ENCODE data around the gene EHD4.

The EHD4 gene

DNA sequence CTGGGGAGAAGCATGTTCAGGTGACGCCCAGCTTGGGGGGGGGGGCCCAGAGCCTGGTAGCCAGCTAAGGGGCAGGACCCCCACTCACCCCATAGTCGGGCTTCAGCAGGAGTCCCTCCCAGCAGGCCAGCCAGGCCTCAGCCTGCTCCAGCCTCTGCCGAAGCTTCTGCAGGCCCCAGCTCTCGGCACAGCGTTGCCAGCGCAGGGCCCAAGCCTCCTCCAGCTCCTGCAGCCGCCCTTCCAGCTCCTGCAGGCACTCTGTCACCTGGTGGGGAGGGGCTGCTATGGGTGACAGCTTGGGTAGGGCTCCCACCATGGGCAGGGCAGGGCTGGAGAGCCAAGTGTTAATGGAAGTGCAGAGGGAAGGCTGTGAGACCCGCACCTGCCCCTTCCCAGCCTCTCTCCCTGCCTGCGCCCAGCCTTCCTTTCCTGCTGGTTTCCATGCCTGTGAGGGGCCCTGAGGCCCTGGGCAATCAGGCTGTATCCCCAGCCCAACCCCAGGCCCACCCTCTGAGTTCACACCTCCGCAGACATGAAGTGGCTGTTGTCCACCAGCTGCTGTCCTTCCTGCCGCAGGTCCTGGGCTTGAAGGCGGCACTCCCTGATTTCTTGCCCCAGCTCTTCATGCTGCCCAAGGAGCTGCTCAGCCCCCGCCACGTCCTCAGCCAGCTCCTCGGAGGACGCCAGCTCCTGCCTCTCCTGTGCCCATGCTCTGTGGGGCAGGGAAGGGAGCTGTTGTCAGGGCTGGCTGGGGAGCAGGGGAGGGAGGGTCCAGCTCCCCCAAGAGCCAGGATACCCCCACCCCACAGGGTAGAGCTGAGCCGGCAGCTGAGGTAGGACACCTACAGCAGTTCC is 119.4 kb downstream of the EHD4 start:
- DNase-seq: no peak

DNA sequence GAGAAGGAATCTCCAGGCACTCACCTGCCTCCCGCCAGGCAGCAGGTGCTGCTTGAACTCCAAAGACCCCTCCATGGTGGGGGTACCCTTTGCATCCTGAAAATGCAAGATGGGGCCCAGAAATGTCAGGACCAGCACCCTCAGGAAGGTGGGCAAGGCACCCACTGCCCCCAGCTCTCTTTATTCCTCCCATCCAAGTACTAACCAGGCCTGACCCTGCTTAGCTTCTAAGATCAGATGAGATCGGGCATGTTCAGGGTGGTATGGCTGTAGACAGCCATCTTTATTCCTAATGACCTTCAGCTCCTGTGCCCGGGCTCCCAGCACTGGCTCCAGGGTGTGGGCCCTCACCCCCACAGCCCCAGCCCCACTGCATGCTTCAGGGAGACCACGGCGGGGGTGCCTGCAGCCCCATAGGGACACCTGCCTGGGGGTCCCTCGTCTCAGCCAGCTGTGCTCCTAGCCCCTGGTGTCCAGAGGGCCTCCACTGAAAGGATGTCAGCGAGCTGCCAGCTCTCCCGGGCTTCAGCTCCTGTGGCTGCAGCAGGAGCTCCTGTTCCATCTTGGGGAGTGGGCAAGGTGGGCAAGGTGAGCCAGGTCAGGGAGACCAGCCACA is 120.5 kb downstream of the EHD4 start:
- DNase-seq: no peak

DNA sequence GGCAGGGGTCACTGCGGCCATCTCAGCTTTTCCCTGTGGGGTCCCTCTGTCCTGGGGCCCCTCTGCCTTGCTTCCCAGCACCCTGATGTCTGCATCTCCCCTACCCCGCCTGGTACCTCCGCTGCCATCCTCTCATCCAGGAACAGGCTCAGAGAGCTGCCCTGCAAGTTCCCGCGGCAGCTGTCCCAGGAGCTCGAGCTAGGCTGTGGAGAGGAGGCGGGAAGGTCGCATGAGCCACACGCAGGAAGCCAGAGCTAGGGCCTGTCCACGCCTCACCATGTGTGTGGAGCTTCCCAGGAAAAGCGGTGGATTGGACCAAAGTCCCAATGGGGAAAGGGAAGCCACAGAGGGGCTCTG is 121.2 kb downstream of the EHD4 start:
- no peak for DNase-seq

DNA sequence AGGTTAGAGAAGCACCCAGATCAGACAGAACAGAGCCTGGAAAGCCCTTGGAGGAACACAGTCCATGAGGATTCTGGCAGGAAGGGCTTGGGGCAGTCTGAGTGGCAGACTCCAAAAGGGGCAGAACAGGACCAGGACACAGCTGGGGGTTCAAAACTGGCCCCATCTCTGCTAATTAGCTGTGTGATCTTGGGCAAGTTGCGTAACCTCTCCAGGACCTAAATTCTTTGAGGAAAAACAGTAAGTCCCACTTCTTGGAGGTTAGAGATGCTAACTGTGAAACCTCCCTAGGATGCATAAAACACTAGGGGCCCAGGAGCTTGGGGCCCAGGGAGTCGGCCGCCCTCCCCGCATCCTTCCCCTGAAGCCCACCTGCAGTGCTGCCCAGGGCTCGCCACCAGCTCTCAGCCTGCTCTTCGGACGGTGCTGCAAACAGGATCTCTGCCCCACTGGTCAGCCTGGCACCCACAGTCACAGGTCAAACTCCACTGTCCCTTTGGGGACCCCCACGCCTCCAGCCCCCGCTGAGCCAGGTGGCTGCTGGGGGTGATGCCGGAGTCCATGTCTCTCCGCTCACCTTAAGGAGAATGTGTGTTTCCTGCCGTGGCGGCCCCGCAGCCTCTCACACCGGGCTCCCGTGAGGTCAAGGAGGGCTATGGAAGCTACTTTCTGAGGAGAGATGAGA is 121.7 kb downstream of the EHD4 start:
- DNase-seq: no peak

DNA sequence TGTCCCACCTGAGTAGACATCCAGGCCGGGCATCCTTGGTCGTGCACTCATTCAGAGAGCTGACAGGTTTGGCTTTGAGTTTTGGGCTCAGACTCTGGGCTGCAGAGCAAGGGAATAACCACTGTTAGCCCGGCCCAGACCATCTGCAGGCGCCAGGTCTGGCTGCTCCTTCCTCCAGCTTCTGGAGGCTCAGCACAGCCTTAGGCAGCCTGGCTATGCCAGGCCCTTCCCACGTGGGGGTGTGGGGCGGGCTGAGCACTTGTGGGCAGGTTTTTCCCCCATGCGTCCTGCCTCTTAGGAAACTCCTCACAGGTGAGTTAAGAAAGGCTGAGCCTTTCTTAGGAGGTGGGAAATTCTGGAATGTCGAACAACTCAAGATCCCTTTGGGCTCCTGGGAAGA is 122.5 kb downstream of the EHD4 start:
- DNase-seq: no peak

DNA sequence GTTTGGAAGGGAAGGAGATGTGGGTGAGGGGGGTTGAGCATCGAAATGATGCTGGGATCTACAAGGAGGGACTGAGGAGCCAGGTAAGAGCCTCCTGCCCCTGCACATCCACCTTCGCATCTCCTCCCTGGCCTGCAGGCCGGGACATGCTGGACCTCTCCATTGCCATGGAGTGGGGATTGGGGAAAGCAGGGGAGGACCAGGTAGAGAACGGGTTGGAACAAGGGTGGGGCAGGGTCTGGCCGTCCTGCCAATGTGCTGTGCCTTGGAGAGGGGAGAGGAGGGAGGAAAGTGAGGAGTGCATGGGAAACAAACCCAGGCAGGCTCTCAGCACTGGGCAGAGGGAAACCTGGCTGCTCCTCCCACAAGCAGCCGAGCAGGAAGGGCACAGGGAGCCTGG is 123.2 kb downstream of the EHD4 start:
- DNase-seq: no peak

DNA sequence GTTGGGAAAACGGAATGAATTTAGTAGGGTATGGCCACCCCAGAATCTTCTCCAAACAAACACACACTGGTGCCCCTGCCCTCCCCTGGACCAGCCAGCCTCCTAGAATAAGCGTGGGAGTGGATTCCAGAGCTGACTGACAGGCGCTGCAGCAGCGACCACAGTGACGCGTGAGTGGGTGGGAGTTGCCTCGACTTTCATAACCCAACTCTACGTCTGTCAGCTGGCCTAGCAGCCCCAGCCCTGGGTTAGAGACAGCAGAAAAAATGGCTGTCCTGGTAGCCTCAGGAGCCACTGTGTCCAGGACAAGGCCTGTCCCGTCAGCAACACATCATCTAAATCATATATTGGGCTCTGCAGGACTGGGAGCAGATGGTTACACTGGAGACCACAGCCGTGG is 123.7 kb downstream of the EHD4 start:
- no peak for DNase-seq

DNA sequence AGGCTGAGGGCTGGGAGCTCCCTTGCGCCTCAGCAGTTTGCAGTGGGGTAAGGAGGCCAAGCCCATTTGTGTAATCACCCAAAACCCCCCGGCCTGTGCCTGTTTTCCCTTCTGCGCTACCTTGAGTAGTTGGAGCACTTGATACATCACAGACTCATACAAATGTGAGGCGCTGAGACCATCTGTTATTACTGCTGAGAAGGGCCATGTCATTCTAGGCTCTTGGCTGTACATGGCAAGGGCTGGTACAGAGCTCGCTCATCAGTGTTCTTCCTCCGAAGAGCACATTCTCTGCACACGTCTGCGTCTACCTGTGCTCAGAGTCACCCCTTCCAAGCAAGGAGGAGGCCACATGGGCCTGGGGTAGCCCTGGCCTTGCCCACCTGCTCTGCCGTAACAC is 124.4 kb downstream of the EHD4 start:
- DNase-seq: no peak

DNA sequence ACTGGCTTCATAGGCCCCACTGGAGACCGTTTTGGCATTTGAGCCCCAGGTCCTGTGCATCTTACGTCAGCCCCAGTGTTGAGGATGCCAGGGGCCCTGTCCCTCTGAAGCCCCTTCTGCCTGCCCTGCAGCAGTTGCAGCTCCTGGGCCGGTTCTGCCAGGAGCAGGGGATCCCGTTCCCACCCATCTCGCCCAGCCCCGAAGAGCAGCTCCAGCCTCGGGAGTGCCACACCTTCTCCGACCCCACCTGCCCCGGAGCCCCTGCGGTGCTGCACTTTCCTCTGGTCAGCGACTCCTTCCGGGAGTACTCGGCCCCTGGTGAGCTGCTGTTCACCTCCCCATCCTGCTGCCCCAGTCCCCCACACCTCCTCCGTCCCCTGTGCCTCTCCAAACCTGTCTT is 125.2 kb downstream of the EHD4 start:
- no peak for DNase-seq

All from fibroblast of upper back skin (primary cell).